HG03095 (cell line): ENCODE data around the gene LHX4.

ENCODE experiments used
- ATAC-seq: cut with Tn5 transposase; IDR thresholded peaks from one replicate; pipeline ENCODE4 v1.9.1; 2021; ENCODE audit warnings: moderate library complexity; ENCODE audit not compliant: unreplicated experiment

LHX4 gene

DNA sequence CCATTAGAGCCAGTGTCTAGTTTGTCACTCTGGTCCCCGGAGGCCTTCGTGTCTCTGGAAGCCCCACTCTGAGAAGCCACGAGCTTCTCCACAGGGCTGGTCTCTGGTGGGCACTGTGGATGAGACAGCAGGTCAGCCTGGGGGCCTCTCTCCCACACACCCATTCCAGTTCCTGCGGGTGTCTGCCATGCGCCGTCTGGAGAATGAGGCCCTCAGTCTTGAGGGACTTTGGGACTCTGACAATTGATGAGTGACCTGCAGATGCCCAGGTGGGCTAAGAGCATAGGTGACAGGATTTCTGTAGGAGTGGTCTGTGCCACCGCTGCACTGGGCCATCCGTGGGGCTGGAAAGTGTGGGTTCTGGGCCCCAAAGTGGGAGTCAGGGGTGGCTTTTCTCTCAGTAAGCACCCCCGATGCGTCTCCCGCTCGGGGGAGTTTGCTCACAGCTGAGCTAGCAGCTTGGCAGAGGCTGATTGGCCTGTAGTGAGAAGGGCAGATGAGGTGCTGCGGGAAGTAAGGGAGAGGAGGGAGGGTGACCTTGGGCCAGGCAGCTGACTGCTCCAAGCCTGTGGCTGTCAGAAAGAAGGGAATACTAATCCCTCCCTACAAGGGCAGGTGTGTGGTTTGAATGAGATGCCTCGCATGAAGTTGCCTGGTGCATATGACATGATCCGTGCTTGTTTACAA lies 26.4 kb downstream of the LHX4 start:
- ATAC-seq, result no peak

DNA sequence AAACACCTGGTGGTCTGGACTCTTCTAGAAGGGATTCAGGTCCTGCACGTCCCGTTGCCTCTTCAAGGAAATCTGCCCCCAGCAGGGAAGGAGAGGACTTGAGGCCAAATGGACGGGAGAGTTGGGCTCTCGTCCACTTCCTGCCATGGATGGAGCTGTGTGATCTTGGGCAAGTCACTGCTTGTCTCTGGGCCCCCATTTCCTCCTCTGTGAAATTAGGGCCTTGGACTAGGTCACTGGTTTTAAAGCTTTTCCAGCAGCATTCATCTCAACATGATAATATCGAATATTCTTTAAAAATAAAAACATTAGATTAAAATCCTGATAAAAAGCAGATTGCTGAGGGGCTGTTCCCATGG lies 26.9 kb downstream of the LHX4 start:
- no peak for ATAC-seq

DNA sequence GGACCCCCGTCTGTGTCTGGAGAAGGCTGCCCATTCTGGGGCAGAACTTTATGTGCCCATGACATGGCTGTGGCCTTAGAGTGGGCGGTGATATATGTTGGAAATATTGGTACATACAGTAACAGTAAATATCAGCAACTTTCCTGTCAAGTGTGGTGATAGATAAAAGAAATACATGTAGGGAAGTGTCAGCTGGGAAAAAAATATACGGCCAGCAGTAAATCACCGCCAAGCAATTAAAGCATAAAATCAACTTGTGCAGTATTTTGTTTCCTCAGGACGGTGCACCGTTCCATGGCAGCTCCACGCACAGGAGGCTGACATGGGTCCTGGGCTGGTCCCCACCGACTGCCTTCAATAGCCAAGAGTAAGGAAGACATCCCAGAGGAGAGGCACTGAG lies 27.4 kb downstream of the LHX4 start:
- no peak for ATAC-seq

DNA sequence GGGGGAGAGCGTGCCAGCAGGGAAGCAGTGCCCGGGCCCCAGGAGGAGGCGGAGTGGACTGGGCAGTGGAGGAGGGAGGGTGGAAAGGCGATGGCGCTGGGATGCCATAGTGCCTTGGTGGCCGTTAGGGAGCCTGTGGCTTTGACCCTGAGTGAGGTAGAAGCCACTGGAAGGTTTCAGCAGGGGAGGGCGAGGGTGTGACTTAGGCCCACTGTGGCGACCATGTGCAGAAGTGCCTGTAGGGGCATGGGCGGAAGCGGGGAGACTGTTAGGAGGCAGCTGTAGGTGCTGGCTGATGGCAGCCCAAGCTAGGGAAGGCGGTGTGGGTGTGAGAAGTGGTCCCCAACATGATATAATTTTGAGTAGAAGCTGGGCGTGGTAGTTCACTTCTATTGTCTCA lies 28.2 kb downstream of the LHX4 start:
- no peak for ATAC-seq

DNA sequence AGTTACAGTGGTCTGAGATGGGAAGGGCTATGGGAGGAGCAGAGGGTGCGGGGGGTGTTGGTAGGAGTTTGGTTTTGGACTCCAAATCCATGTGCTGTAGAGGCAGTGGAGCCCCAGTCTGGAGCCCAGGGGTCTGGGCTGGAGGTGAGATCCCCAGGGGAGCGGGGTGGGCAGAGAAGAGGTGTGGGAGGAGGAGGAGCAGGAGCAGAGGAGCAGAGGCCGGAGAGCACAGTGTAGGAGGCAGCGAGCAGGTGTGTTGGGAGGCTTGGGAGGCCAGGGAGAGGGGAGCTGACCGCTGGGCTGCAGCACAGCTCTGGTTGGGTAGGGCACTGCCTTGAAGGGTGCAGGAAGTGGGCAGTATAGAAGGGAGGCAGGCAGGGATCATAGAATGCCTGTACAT lies 28.9 kb downstream of the LHX4 start:
- no peak for ATAC-seq

DNA sequence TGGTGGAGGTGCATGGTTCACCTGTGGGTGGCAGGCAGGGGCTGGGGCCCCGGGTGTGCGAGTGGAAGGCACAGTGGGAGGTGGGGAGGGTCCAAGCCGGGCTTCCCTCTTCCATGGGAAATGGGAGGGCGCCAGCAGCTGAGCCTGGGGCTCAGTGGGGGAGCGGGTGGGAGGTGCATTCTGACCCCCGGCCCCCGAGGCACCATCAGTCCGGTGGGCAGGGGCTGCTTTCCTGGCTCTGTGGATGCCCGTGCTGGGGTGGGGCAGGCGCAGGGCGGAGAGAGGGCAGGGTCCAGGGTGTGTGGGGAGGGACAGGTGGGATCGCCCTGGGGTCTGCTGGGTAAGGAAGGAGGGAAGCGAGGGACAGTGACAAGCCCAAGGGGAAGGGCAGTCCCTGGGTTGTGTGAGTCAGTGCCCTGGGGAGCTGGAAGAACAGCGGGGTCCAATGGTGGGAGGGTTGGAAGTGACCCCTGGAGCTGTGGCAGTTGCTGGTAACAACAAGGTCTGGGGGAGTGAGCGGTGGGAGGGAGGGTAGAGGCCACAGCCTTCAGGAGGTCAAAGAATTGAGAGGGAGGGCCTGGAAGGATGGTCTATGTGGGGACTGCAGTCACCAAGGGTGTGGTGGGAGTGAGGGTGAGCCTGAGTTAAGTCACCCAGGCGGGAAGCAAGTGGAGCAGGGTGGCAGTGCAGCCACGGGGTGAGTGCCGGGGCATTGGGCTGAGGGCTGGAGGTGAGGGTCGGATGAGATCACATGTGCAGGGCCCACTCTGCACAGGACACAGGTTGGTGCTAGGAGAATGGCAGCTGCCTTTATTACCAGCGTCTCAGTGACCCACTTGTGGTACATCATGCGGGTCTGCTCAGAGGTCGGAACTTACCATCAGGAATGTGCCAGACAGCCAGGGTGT lies 29.6 kb downstream of the LHX4 start:
- ATAC-seq, result no peak

DNA sequence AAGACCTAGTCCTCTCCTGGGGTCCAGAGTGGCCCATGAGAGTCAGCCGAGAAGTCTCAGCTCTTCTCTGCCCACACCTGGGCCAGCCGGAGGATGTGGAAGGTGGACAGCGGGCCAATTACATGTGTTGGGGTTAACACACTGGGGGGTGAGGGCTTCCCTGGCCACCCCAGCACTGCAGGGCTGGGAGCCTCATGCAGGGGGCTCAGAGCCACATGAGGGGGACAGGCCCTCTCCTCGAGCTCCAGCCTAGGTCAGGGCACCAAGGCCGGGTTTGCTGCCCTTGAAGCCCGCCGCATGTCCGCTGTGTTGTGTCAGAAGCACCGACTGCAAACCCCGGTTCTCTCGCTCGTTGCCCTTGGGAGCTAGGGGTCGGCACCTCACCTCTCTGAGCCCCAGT lies 30.5 kb downstream of the LHX4 start:
- no peak for ATAC-seq

DNA sequence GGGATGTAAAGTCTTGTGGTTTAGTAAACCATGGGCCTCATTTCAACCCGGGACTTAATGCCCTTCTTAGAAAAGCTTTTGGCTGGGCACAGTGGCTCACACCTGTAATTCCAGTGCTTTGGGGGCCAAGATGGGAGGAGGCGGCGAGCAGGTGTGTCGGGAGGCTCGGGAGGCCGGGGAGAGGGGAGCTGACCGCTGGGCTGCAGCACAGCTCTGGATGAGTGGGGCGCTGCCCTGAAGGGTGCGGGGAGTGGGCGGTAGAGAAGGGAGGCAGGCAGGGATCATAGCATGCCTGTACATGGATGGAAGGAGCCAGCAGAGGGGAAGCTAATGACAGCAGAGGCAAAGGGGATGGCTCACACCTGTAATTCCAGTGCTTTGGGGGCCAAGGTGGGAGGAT lies 31.0 kb downstream of the LHX4 start:
- no peak for ATAC-seq

DNA sequence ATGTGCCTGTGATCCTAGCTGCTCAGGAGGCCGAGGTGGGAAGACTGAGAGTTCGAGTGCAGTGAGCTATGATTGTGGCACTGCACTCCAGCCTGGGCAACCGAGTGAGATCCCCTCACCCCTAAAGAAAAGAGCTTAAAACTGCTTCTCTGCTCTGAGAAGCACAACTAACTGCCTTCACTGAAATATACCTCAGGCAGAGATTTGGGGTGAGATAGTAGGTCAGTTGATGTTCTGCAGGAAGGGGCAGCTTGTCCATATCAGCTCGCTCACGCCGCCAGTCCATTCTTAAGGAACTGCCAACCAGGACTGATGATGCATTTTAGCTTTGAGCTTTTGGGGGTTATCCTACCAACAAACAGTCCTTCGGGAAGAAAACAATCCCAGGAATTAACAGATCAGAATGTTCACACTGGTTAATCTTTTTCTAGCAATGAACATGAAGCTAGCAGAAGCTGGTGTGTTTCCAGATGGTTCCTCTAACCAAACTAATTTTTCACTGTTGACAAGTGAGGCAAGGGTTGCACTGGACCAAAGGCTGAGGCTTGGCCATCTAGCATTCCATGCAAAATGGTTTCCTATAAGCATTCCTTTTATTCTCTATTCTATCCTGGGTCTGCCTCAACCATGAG lies 31.6 kb downstream of the LHX4 start:
- ATAC-seq, result no peak

DNA sequence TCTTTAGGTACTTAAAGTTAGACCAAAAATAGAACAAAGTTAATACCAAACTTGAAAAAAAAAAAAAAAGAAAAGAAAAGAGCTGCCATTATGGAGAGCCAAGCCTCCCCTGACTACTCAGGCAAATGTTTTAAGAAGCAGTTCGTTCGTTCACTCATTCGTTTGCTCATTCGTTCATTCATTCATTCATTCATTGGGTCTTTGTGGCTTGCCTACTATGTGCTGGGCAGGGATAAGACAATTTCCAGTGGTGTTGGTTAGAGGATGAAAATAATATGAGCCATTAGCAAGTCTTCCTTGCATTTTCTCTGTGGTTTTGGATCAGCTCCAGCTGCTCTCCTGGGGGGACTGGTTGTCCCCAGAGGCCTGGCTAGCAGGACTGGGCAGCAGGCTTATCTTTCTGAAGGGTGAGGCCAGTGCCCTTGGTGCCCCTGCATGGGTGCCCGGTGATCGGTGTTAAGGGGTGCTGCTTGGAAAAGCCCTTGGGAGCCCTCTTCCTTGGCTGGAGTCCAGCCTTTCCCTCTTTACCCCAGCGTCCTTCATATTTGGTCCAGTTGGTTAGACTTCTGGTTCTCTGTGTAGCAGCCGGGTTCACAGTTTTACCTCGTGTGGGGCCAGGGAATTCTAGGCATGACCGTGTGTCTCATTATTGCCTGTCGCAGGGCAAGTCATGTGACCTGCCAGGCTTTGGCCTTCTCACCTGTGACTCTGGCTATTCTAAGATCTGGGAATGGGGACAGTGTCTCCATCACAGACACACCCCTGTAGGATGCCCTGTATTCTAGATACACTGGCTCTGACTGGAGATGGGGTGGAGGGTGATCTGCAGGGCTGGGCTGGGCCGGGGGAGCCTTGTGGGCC lies 32.8 kb downstream of the LHX4 start:
- ATAC-seq, result no peak

DNA sequence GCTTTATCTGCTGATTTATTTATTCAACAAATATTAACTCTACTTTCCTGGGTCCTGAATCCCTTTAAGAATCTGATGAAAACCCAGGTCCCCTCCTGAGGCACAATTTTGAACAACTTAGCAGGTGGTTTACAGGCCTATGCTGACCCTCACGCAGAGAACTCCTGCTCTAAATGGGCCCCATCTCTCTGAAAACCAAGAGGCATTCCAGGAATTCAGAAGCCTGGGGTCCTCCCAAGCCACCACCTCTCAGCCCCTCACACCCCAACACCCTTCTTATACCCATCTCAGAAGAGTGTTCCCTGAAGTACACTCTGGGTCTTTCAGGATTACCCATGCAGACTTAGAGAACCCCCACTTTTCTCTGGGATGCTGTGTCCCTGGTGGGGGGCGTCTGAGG lies 34.5 kb downstream of the LHX4 start:
- no peak for ATAC-seq

DNA sequence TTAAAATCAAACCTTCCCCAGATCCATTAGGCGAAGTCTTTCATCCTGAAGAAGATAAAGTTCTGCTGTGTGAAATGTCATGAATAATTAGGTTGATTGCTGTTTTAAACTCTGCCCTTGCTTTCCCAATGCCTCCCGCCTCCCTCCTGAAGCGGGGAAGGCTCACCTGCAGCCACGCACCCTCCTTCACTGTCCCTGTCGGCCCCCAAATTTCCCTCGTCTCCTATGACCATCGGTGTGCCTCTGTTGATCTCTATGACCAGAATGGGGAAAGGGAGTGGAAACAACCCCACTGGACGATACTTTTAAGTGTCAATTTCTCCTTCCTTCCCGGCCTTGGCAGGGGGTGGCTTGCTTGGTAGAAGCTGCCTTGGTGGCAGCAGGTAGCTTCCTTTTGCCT lies 35.1 kb downstream of the LHX4 start:
- no peak for ATAC-seq

DNA sequence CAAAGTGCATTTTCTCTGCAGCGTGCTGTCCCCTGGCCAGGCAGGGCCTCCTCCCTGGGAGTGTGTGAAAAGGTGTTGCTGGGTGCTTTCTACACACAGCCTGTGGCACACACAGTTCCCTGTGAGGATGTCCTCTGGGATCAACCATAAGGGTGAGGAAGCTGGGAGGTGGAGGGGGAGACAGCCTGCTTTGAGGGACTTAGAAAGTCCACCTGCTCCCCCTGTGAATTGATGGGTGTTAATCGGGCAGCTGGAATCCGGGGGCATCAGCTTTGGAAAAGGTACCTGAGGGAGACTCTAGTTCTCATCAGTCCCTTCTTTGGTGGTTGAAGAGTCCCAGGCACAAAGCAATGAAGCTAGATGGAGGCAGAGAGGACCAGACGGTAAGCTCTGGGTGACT lies 35.8 kb downstream of the LHX4 start:
- ATAC-seq, result no peak

DNA sequence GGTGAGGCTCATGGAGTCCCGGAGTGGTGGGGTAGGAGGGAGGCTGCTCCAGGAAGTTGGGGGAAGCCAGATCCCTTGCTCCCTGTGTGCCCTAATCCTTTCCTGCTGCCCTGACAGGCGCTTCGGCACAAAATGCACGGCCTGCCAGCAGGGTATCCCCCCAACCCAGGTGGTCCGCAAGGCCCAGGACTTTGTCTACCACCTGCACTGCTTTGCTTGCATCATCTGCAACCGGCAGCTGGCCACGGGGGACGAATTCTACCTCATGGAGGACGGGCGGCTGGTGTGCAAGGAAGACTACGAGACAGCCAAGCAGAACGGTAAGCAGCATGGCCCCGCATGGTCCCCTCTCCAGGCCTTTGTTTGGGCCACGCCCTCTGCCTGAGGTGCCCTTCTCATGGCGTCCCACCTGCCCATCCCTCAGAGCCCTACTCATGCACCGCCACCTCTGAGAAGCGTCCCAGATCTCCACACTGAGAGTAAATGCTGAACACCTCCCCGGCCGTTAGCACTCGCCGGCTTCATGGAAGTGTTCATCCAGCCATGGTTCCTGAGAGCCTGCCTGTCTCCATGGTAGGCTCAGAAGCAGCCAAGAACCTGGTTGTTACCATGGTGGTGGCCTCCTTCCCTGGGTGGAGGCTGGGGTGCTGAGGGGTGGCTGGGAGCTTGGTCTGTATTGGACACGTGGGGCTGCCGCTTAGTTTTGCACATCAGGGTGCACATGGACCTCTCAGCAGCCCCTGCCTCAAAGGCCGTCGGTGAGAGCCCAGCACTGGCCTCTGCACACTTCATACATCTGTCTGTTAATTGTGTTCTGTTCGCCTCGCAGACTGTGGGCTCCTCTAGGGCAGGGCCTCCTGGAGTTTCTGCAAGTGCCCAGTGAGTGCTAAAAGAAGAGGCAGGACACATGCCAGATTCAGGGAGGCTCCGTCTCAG lies 36.5 kb downstream of the LHX4 start:
- no peak for ATAC-seq

DNA sequence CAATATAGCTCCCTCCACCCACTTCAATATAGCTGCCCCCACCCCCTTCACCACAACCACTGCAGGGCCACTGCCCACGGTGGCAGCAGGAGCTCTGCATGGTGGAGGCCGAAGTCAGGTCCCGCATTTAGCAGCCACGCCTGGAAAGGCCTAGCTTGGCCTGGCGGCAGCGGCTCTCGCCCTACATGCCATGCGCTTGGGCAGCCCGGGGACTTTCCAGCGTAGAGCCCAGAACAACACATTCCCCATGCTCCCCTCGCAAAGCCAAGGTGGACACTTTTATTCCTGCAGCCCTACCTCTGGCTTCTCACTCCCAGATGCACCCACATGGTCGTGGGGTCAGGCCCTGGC lies 37.1 kb downstream of the LHX4 start:
- ATAC-seq, result no peak

DNA sequence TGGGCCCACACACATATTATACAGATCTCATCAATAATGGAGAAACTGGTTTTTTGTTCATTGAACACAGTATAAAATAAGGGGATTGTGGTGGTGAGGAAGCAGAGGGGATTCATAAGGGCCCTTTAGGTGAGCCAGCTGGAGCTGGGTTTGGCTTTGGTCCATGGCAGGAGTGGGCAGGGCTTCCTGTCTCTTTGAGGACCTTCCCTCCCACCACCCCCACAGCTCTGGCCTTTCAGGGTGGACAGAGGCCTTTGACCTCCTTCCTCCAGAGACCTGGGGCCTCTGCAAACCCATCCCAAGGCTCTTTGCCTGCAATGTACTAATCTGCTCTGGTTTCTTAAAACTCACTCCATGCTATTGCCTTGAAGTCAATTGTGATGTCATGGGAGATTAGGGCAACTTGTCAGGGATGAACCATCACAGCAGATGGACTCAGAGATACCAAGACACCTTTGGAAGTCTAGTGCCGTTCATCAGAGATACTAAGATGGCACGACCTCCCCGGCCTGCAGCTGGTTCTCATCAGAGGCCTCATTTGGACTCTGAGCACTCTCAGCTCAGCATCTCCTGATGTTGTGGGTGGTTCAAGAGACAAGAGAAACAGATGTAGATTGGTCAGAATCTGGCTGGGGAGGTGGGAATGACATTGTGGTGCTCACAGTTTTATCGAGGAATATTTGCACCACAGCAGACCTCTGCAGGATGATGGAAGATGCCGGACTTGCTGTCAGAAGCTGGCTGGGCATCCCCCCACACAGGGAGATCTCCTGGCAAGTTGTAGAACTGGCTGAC lies 37.9 kb downstream of the LHX4 start:
- no peak for ATAC-seq

DNA sequence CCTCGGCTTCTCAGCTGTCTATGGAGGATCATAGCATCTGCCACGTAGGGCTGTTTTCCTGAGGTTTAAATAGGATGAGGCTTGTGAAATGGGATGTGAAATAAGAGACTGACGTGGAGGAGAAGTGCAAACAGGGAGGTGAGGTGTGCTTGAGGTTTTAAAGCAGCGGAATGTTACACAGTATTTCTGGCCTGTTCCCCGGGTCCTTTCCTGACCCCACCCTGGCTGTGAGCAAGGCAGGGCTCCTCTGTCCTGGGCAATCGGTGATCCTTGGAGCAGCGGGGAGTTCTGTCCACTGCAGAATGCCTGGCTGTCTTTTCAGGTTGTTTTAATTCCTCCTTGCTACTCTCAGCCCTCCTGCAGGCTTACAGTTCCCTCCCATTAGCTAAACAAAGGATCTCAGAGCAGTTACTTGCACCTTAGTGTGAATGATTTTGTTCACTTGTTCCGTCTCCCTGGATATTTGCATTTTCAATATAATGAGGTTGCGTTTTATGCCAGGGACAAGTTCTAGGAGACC lies 38.6 kb downstream of the LHX4 start:
- ATAC-seq, result no peak

DNA sequence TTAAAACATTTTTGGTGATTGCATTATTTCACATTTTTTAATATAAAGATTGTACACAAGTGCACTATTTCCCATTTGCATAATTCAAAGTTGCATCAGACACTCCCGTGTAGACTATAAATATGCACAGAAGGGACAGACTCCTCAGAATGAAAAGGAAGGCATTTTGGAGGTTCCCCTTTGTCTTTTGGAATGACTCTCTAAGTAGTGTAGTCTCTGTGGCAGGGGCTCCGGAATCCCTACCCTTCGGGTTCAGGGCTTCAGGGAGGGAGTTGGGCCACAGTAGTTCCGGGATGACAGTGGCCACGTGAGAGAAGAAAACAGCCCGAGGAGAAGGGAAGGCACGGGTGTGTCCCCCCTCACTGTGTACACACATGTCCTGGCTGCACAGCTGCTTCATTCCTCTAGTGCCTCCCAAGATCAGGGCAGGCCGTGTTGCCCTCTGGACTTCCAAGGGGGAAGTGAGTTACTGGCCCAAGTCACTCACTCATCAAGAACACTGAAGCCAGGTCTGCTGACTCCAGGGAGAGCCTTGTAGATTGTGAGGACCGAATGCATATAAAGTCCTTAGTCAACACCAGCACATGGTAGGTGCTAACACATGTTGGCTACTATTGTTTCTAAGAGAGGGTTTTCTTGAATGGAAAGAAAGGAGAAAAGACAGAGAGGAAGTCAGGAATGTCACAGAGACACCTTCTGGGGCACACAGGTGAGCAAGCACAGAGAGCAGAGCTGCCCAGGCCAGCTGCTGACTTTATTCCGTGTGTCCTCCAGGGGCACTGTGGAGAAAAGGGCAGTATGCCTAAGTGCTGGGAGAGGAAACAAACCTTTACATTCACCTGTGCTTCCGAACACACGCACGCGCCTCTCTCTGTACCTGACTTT lies 39.8 kb downstream of the LHX4 start:
- no peak for ATAC-seq
